Measurements from ENCODE around the gene APBA2. TPM values are rescaled to one million over a fixed set of nuclear protein-coding genes. Genes with fewer than 3 reads are reported as not detected.
"Not testable (repeated sequence)": the region's sequence is repeated elsewhere in the genome, so short reads cannot be mapped to it uniquely, and the experiment has no call there.

The APBA2 gene
- total and polyA plus RNA-seq, 12 donors = 0.16 to 0.85 (median 0.46) TPM

- no peak for DNase-seq
Observed at GRCh38 chr15:29101491-29101890, 215.7 kb downstream of the APBA2 start.

GRCh38 chr15:29102173-29102794, 216.5 kb downstream of the APBA2 start:
- peak in 1 of 2 donors; percentile 41 for DNase-seq
- peaks cover 0 to 12% (median 10%) of the 10 kb centered on the region in 9 donors for H3K4me1 ChIP-seq
- TF ChIP-seq CTCF (IDR thresholded peaks at IDR 0.05) = peak; percentile 39 to 81 (median 61)
- H3K27me3 ChIP-seq, H3K36me3 ChIP-seq, H3K4me3 ChIP-seq, H3K27ac ChIP-seq, ATAC-seq, H3K9me3 ChIP-seq: not testable (repeated sequence)
- intact Hi-C loops (cut with DNase I) = loop anchor here in 2 of 10 donors (5.0 kb wide), 2 partner anchors 165 to 220 kb away; partner anchors contain the start of gene NSMCE3 (in 1 of the 2)
- 80 to 82% methylated on average over 10 of the region's 10 CpGs for WGBS, 2 donors

More at GRCh38 chr15:29101491-29101890, 215.7 kb downstream of the APBA2 start:
- no peak overlapping the region for H3K4me3 ChIP-seq
- H3K36me3 ChIP-seq = no peaks in the 10 kb centered on the region
- no peak overlapping the region for H3K27ac ChIP-seq
- H3K9me3 ChIP-seq = no peaks in the 10 kb centered on the region
- intact Hi-C loops (cut with DNase I) = loop anchor here in 2 of 10 donors (5.0 kb wide), 2 partner anchors 166 to 219 kb away; partner anchors contain the start of gene NSMCE3 (in 1 of the 2)
- H3K27me3 ChIP-seq = peaks cover 0 to 6% (median 0%) of the 10 kb centered on the region in 7 donors
- no peak for ATAC-seq
- peaks cover 0 to 12% (median 10%) of the 10 kb centered on the region in 9 donors for H3K4me1 ChIP-seq
- no peak for TF ChIP-seq CTCF (IDR thresholded peaks at IDR 0.05)
- 90 to 91% methylated on average over 16 of the region's 16 CpGs for WGBS, 2 donors

GRCh38 chr15:29102911-29103823, 217.4 kb downstream of the APBA2 start:
- peaks cover 0 to 12% (median 10%) of the 10 kb centered on the region in 9 donors for H3K4me1 ChIP-seq
- H3K4me3 ChIP-seq = peak overlapping the region; percentile 15 to 60 (median 45)
- H3K27ac ChIP-seq = peak overlapping the region in 4 of 10 donors; percentile 22 to 68 (median 38)
- intact Hi-C loops (cut with DNase I) = loop anchor here in 2 of 10 donors (5.0 kb wide), 2 partner anchors 164 to 221 kb away; partner anchors contain the start of gene NSMCE3 (in 1 of the 2)
- TF ChIP-seq CTCF (IDR thresholded peaks at IDR 0.05) = no peak
- ATAC-seq = peak; percentile 48 to 78 (median 63)
- 34% methylated on average over 50 to 51 of the region's 51 CpGs for WGBS, 2 donors
- H3K36me3 ChIP-seq = no peaks in the 10 kb centered on the region
- H3K9me3 ChIP-seq = no peaks in the 10 kb centered on the region
- H3K27me3 ChIP-seq = peaks cover 0 to 7% (median 0%) of the 10 kb centered on the region in 7 donors
- DNase-seq = peak; percentile 22 to 48

Measured in heart right ventricle (tissue), 16 donors.